ENCODE measurements around the gene HPS4. TPM values are rescaled to one million over a fixed set of nuclear protein-coding genes. Genes with fewer than 3 reads are reported as not detected.

HPS4 gene
- total RNA-seq, 1 experiment from 2014 or later, result 19.9 TPM

GRCh38 chr22:26517429-26517828 lies 33.8 kb upstream of the HPS4 start:
- Histone ChIP-seq H2AFZ (ENCODE audit: low read length) (no peak overlapping the region), H3K9me3 (ENCODE audit: low read length) (no peaks in the 10 kb centered on the region), H3K4me1 (ENCODE audit: insufficient read depth, low read length) (peaks cover 6% of the 10 kb centered on the region; the same call in 1 of the 2 replicates), H3K4me2 (ENCODE audit: low read length) (no peak overlapping the region), H3K4me3 (ENCODE audit: low read length) (no peak overlapping the region), H3K27me3 (ENCODE audit: low read length) (no peaks in the 10 kb centered on the region), H3K27ac (ENCODE audit: low read length) (no peak overlapping the region), H3K36me3 (ENCODE audit: low read depth, low read length) (no peaks in the 10 kb centered on the region), H4K20me1 (ENCODE audit: low read length) (no peaks in the 10 kb centered on the region), H3F3A (ENCODE audit: low read length, unreplicated experiment) (no peaks in the 10 kb centered on the region), H3K9ac (ENCODE audit: low read length) (no peak overlapping the region), H3K9me2 (replicated peaks; ENCODE audit: low read length) (no peaks in the 10 kb centered on the region), H3K79me2 (ENCODE audit: low read length) (peaks cover 19% of the 10 kb centered on the region)
- ChIA-PET POLR2A (ENCODE audit: unreplicated experiment) (interaction anchor here (0.6 kb wide), 1 partner anchor 29 kb away, joined by 5 read pairs; no protein-coding TSS in a partner anchor), CTCF (no interaction called here)
- ATAC-seq (no peak), DNase-seq (no peak)
- BruUV-seq (replicated peaks), result no TSS peak
- intact Hi-C loops (cut with micrococcal nuclease), result loop anchor here (10.0 kb wide), 1 partner anchor 67 kb away; no protein-coding TSS in a partner anchor
- TF ChIP-seq EZH2phosphoT487 (IDR thresholded peaks at IDR 0.05; ENCODE audit: borderline replicate concordance, low read length) (no peak), CTCF (conservative IDR thresholded peaks at IDR 0.05; ENCODE audit: low read depth, low read length) (no peak), EZH2 (IDR thresholded peaks at IDR 0.05; ENCODE audit: low read length, unreplicated experiment) (no peak)

- H3K9me2 ChIP-seq (replicated peaks; ENCODE audit: low read length), result no peaks in the 10 kb centered on the region
- no TSS peak for BruUV-seq (replicated peaks)
- H3K9me3 ChIP-seq (ENCODE audit: low read length), result no peaks in the 10 kb centered on the region
- ChIA-PET CTCF (no interaction called here), POLR2A (ENCODE audit: unreplicated experiment) (no interaction called here)
- peaks cover 26% of the 10 kb centered on the region for H3K79me2 ChIP-seq (ENCODE audit: low read length)
- H3K27me3 ChIP-seq (ENCODE audit: low read length), result no peaks in the 10 kb centered on the region
- peaks cover 6% of the 10 kb centered on the region; the same call in 1 of the 2 replicates for H3K4me1 ChIP-seq (ENCODE audit: insufficient read depth, low read length)
- H3K9ac ChIP-seq (ENCODE audit: low read length), result no peak overlapping the region
- intact Hi-C loops (cut with micrococcal nuclease), result loop anchor here (10.0 kb wide), 1 partner anchor 68 kb away; no protein-coding TSS in a partner anchor
- DNase-seq (no peak), ATAC-seq (no peak)
- no peak overlapping the region for H2AFZ ChIP-seq (ENCODE audit: low read length)
- H3K4me3 ChIP-seq (ENCODE audit: low read length), result no peak overlapping the region
- no peaks in the 10 kb centered on the region for H3K36me3 ChIP-seq (ENCODE audit: low read depth, low read length)
- H4K20me1 ChIP-seq (ENCODE audit: low read length), result no peaks in the 10 kb centered on the region
- no peak overlapping the region for H3K27ac ChIP-seq (ENCODE audit: low read length)
- H3K4me2 ChIP-seq (ENCODE audit: low read length), result no peak overlapping the region
- H3F3A ChIP-seq (ENCODE audit: low read length, unreplicated experiment), result no peaks in the 10 kb centered on the region
- TF ChIP-seq CTCF (conservative IDR thresholded peaks at IDR 0.05; ENCODE audit: low read depth, low read length) (no peak), EZH2 (IDR thresholded peaks at IDR 0.05; ENCODE audit: low read length, unreplicated experiment) (no peak), EZH2phosphoT487 (IDR thresholded peaks at IDR 0.05; ENCODE audit: borderline replicate concordance, low read length) (no peak)
These were observed 32.9 kb upstream of the HPS4 start for GRCh38 chr22:26516503-26516902.

GRCh38 chr22:26515931-26516330 lies 32.3 kb upstream of the HPS4 start:
- H3K9ac ChIP-seq (ENCODE audit: low read length), result no peak overlapping the region
- H2AFZ ChIP-seq (ENCODE audit: low read length), result no peak overlapping the region
- H3K9me3 ChIP-seq (ENCODE audit: low read length), result no peaks in the 10 kb centered on the region
- DNase-seq (no peak), ATAC-seq (no peak)
- BruUV-seq (replicated peaks), result no TSS peak
- H3K4me3 ChIP-seq (ENCODE audit: low read length), result no peak overlapping the region
- H3K27me3 ChIP-seq (ENCODE audit: low read length), result no peaks in the 10 kb centered on the region
- H3K4me2 ChIP-seq (ENCODE audit: low read length), result no peak overlapping the region
- H3K36me3 ChIP-seq (ENCODE audit: low read depth, low read length), result no peaks in the 10 kb centered on the region
- ChIA-PET CTCF (no interaction called here), POLR2A (ENCODE audit: unreplicated experiment) (no interaction called here)
- no peak overlapping the region for H3K27ac ChIP-seq (ENCODE audit: low read length)
- no peaks in the 10 kb centered on the region for H3K9me2 ChIP-seq (replicated peaks; ENCODE audit: low read length)
- no peaks in the 10 kb centered on the region for H4K20me1 ChIP-seq (ENCODE audit: low read length)
- no peaks in the 10 kb centered on the region for H3F3A ChIP-seq (ENCODE audit: low read length, unreplicated experiment)
- intact Hi-C loops (cut with micrococcal nuclease), result loop anchor here (10.0 kb wide), 1 partner anchor 69 kb away; no protein-coding TSS in a partner anchor
- peaks cover 11% of the 10 kb centered on the region; the same call in 1 of the 2 replicates for H3K4me1 ChIP-seq (ENCODE audit: insufficient read depth, low read length)
- H3K79me2 ChIP-seq (ENCODE audit: low read length), result peaks cover 32% of the 10 kb centered on the region
- TF ChIP-seq EZH2phosphoT487 (IDR thresholded peaks at IDR 0.05; ENCODE audit: borderline replicate concordance, low read length), result no peak
- TF ChIP-seq EZH2 (IDR thresholded peaks at IDR 0.05; ENCODE audit: low read length, unreplicated experiment), result no peak
- TF ChIP-seq CTCF (conservative IDR thresholded peaks at IDR 0.05; ENCODE audit: low read depth, low read length), result no peak

All from PC-3 (cell line).